CD8-positive, alpha-beta memory T cell (primary cell): ENCODE results near the gene KLHL3. TPM values are rescaled to one million over a fixed set of nuclear protein-coding genes. Genes with fewer than 3 reads are reported as not detected.

Experiments
- CTCF ChIA-PET: fragments of 350-600 bp; sonication (Branson Sonifier 250); formaldehyde crosslinking; loops from one replicate; lab custom pipeline; 2021; ENCODE audit warnings: antibody characterized with exemption; lab: Charles Lee
- POLR2A ChIA-PET: fragments of 350-600 bp; sonication (Branson Sonifier 250); formaldehyde crosslinking; loops from one replicate; lab custom pipeline; 2021; ENCODE audit warnings: antibody characterized with exemption; lab: Charles Lee
- DNase-seq, 5 donors: peaks; one replicate each; pipeline versions ENCODE4 v3.0.0 to v3.0.0-alpha.2; 2020 to 2022; ENCODE audit warnings: mixed read lengths in 1 of 5
- H3K27ac ChIP-seq: one replicate; pipeline ENCODE4 v1.7.0; 2013; ENCODE audit warnings: low read depth, mild to moderate bottlenecking, low read length, moderate library complexity
- H3K27me3 ChIP-seq: 2 replicates; pipeline ENCODE4 v1.7.0; 2013; ENCODE audit warnings: low read length, mild to moderate bottlenecking; ENCODE audit not compliant: insufficient read depth, poor library complexity, severe bottlenecking
- H3K36me3 ChIP-seq: 2 replicates; pipeline ENCODE4 v1.7.0; 2013; ENCODE audit warnings: mild to moderate bottlenecking, low read length, moderate library complexity; ENCODE audit not compliant: insufficient read depth
- H3K4me1 ChIP-seq: 2 replicates; pipeline ENCODE4 v1.7.0; 2013; ENCODE audit warnings: mild to moderate bottlenecking, low read length, moderate library complexity; ENCODE audit not compliant: insufficient read depth
- H3K4me3 ChIP-seq: 2 replicates; pipeline ENCODE4 v1.7.0; 2013; ENCODE audit warnings: mild to moderate bottlenecking, low read length
- H3K9me3 ChIP-seq: 2 replicates; pipeline ENCODE4 v1.7.0; 2013; ENCODE audit warnings: mild to moderate bottlenecking, low read length
- H3K27ac Mint-ChIP-seq, 8 donors: one replicate each; pipeline ENCODE4 v1.8.0; 2020 to 2021; ENCODE audit warnings: mixed read lengths in 8 of 8, mild to moderate bottlenecking in 6 of 8, inconsistent platforms in 3 of 8, moderate library complexity in 3 of 8
- H3K27me3 Mint-ChIP-seq, 2 donors: one replicate each; pipeline ENCODE4 v1.8.0; 2020 to 2021; ENCODE audit warnings: mixed read lengths in 2 of 2, mild to moderate bottlenecking in 1 of 2, moderate library complexity in 1 of 2
- H3K36me3 Mint-ChIP-seq, 3 donors: one replicate each; pipeline ENCODE4 v1.8.0; 2020 to 2021; ENCODE audit warnings: mixed read lengths in 3 of 3, inconsistent platforms in 1 of 3, mild to moderate bottlenecking in 1 of 3
- H3K4me1 Mint-ChIP-seq, 3 donors: one replicate each; pipeline ENCODE4 v1.8.0; 2020 to 2021; ENCODE audit warnings: mixed read lengths in 3 of 3, inconsistent platforms in 1 of 3, mild to moderate bottlenecking in 1 of 3
- H3K4me3 Mint-ChIP-seq, 7 donors: one replicate each; pipeline ENCODE4 v1.8.0; 2020 to 2021; ENCODE audit warnings: mixed read lengths in 7 of 7, mild to moderate bottlenecking in 6 of 7, moderate library complexity in 4 of 7, inconsistent platforms in 2 of 7
- H3K9me3 Mint-ChIP-seq, 5 donors: one replicate each; pipeline ENCODE4 v1.8.0; 2020 to 2022; ENCODE audit warnings: mixed read lengths in 5 of 5, mild to moderate bottlenecking in 3 of 5, moderate library complexity in 2 of 5, inconsistent platforms in 1 of 5
- polyA plus RNA-seq: library from polyadenylated mRNA; unstranded; fragments of 300-500 nt; fragmentation: Illumina TruSeq; gene quantifications from one replicate; pipeline ENCODE4 v1.2.3, GENCODE V29; 2021
- total RNA-seq, 2 experiments: library from RNA; stranded (reverse); gene quantifications; one replicate each; pipeline ENCODE4 v1.2.3, GENCODE V29; 2021

KLHL3 gene
- total and polyA plus RNA-seq, 3 experiments from 2014 or later: 2.7 to 3.4 (median 3.3) TPM

DNA sequence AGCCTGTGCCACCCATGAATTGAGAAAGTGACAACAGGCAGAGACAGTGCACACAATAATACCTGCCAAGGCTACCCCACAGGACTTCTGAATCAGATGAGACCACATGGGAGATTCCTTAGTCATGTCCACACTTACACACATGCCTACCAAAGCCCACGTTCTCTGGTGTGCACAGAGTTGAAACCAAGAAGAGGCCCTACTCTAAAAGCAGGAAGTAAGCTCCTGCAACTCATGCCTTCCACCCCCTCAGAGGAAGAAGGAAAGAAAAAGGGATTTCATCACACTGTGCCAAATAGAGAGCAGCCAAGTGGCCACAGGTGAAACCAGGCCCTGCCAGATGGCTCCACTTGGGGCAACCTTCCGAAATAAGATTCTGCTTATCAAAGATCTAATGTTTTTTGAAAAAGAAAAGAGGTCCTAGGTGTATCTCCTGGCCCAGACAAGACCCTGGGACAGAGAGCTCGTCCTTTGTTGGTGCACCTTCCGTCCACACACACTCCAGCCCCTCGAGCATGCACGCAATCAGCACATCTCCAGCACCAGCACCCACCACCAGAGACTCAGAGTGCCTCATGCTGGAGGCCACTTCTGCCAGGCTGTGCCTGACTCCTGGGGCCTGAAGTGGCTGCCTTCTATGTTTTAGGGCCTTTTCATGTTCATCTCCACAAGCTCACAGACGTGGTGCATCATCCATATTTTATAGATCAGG, 122.2 kb downstream of the KLHL3 start:
- H3K36me3 ChIP-seq: no peaks in the 10 kb centered on the region
- no peaks in the 10 kb centered on the region for H3K9me3 Mint-ChIP-seq
- ChIA-PET POLR2A (no interaction called here), CTCF (no interaction called here)
- no peaks in the 10 kb centered on the region for H3K4me1 ChIP-seq
- no peak overlapping the region for H3K27ac Mint-ChIP-seq
- DNase-seq: no peak
- no peak overlapping the region for H3K4me3 Mint-ChIP-seq
- H3K27me3 Mint-ChIP-seq: peaks cover 5 to 10% of the 10 kb centered on the region in 2 donors
- H3K4me3 ChIP-seq: no peak overlapping the region
- no peaks in the 10 kb centered on the region for H3K9me3 ChIP-seq
- peaks cover 0 to 2% (median 0%) of the 10 kb centered on the region in 3 donors for H3K36me3 Mint-ChIP-seq
- H3K27me3 ChIP-seq: no peaks in the 10 kb centered on the region
- H3K27ac ChIP-seq: no peak overlapping the region
- no peaks in the 10 kb centered on the region for H3K4me1 Mint-ChIP-seq

DNA sequence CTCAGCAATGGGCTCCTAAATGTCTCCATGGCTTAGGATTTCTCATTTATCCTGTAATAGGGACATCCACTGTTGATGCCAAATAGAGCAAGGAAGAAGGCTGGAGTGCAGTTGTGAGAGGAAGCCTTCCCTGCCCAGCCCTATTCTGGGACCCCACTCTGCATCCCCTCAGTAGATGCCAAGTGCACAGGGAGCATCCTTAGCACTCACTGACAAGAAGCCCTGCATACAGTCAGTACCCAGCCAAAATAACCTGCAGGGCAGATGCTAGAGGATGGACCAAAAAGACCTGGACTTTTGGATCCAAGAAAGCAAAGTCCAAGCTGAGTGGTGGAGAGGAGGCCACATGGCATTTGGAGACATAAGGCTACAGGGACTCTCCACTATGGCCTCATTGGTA, 123.3 kb downstream of the KLHL3 start:
- H3K27me3 Mint-ChIP-seq: peaks cover 5 to 14% of the 10 kb centered on the region in 2 donors
- H3K4me3 Mint-ChIP-seq: no peak overlapping the region
- ChIA-PET POLR2A (no interaction called here), CTCF (no interaction called here)
- Histone ChIP-seq H3K4me1 (no peaks in the 10 kb centered on the region), H3K36me3 (no peaks in the 10 kb centered on the region), H3K9me3 (no peaks in the 10 kb centered on the region), H3K4me3 (no peak overlapping the region), H3K27ac (no peak overlapping the region), H3K27me3 (no peaks in the 10 kb centered on the region)
- H3K36me3 Mint-ChIP-seq: peaks cover 0 to 1% (median 0%) of the 10 kb centered on the region in 3 donors
- H3K27ac Mint-ChIP-seq: no peak overlapping the region
- DNase-seq: no peak
- H3K9me3 Mint-ChIP-seq: no peaks in the 10 kb centered on the region
- H3K4me1 Mint-ChIP-seq: no peaks in the 10 kb centered on the region

DNA sequence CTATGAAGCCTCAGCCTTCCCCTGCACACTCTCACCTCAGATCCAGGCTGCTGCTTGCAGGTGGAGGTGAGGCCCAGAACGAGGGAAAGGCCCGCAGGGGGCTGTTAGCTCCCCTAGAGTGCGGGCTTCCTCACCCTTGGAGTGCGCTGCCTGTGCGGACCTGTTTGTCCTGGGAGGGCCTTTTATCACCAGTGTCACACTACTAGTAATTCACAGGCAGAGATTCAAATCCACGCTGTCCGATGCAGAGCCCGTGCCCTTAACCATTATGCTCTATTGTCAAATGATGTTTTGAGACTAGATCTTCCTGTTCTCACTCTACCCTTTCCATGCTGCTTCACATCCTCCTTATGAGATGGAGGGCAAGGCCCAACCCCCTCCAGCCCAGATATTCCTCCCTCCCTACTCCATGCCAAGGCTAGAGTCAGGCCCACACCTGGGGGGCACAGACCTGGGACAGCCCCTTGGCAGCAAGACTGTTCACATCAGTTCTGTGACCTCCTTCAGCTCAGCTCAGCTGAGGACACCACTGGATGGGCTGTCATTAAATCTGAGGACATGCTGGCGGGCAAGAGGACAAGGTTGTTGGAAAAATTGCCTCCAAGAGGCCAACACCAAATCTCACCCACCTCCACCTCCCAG, 124.0 kb downstream of the KLHL3 start:
- Histone ChIP-seq H3K27ac (no peak overlapping the region), H3K27me3 (no peaks in the 10 kb centered on the region), H3K36me3 (no peaks in the 10 kb centered on the region), H3K9me3 (no peaks in the 10 kb centered on the region), H3K4me3 (no peak overlapping the region), H3K4me1 (no peaks in the 10 kb centered on the region)
- Mint-ChIP-seq H3K4me1 (no peaks in the 10 kb centered on the region), H3K36me3 (no peaks in the 10 kb centered on the region), H3K27ac (no peak overlapping the region), H3K4me3 (no peak overlapping the region), H3K9me3 (no peaks in the 10 kb centered on the region), H3K27me3 (peaks cover 5 to 18% of the 10 kb centered on the region in 2 donors)
- ChIA-PET CTCF (no interaction called here), POLR2A (no interaction called here)
- no peak for DNase-seq

DNA sequence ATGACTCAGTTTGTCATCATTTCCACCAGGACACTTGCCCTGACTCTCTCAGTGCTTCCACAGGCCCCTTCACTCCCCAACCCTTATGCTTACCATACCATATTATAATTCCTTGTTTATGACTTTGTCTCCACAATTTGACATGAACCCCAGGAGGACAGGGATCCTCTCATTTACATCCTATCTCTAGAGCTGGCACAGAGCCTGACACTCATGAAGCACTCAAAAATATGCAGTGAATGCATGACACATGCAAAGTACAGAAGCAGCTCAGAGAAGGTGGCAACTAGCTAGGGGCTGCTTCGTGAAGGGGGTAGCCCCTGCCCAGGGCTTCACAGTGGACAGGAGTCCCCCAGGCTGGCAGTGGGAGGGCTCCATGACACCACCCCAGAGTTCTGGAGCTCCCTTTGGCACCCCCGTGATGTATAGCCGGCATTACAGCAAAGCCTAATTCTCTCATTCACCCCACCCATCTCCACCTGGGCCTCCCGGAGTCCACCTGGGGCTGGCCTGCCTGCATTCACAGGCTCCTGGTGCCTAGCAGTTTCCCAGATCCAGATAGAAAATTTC, 124.8 kb downstream of the KLHL3 start:
- Mint-ChIP-seq H3K27me3 (peaks cover 10 to 19% of the 10 kb centered on the region in 2 donors), H3K9me3 (no peaks in the 10 kb centered on the region), H3K27ac (no peak overlapping the region)

DNA sequence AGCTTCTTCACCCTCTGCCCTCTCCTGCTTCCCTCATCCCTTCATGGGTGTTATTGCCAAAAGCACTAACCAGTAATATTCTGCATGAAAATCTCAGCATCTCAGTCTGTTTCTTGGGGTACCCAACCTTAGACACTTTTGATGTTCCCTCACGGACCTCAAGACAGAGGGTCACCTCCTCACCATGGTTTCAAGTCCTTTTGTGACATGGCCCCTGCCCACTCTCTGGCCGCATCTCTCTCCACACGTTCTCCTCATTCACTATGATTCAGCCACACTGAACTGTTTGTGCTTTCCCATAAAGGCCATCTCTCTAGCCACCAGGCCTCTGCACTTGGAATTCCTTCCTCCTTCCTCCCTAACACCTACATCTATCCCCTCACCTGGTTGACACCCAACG, 125.3 kb downstream of the KLHL3 start:
- no peaks in the 10 kb centered on the region for H3K27me3 ChIP-seq
- peaks cover 12 to 21% of the 10 kb centered on the region in 2 donors for H3K27me3 Mint-ChIP-seq
- no peak for DNase-seq
- H3K4me1 Mint-ChIP-seq: no peaks in the 10 kb centered on the region
- no peak overlapping the region for H3K27ac ChIP-seq
- H3K36me3 Mint-ChIP-seq: no peaks in the 10 kb centered on the region
- H3K36me3 ChIP-seq: no peaks in the 10 kb centered on the region
- H3K4me3 Mint-ChIP-seq: no peak overlapping the region
- no peak overlapping the region for H3K27ac Mint-ChIP-seq
- no peaks in the 10 kb centered on the region for H3K9me3 Mint-ChIP-seq
- ChIA-PET POLR2A (no interaction called here), CTCF (no interaction called here)
- H3K9me3 ChIP-seq: no peaks in the 10 kb centered on the region
- no peaks in the 10 kb centered on the region for H3K4me1 ChIP-seq
- no peak overlapping the region for H3K4me3 ChIP-seq

More for the DNA sequence above, 124.8 kb downstream of the KLHL3 start:
- no peaks in the 10 kb centered on the region for H3K27me3 ChIP-seq
- H3K4me1 Mint-ChIP-seq: no peaks in the 10 kb centered on the region
- H3K9me3 ChIP-seq: no peaks in the 10 kb centered on the region
- no peak overlapping the region for H3K27ac ChIP-seq
- H3K36me3 ChIP-seq: no peaks in the 10 kb centered on the region
- CTCF ChIA-PET: no interaction called here
- H3K36me3 Mint-ChIP-seq: no peaks in the 10 kb centered on the region
- no peak overlapping the region for H3K4me3 ChIP-seq
- no peak for DNase-seq
- no peak overlapping the region for H3K4me3 Mint-ChIP-seq
- H3K4me1 ChIP-seq: no peaks in the 10 kb centered on the region
- POLR2A ChIA-PET: no interaction called here

DNA sequence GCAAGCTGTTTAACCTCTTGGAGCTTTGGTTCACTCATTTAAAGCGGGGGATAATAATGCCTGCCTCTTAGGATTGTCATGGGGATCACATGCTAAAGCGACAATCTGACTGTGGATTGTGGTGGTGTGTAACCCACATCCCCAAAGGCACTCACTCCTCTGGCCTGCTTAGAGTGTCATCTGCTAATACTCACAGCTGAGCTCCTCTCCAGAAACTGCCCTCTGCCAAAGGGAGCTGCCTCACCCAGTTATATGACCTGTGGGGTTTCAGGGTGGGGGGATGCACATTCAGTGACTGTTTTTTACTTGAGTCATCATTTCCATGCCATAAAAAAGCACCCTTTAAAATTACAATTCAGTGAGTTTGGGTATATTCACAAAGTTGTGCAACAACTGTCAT, 126.8 kb downstream of the KLHL3 start:
- Mint-ChIP-seq H3K9me3 (no peaks in the 10 kb centered on the region), H3K27me3 (peaks cover 17 to 21% of the 10 kb centered on the region in 2 donors), H3K4me1 (no peaks in the 10 kb centered on the region), H3K27ac (no peak overlapping the region), H3K36me3 (no peaks in the 10 kb centered on the region), H3K4me3 (no peak overlapping the region)
- Histone ChIP-seq H3K27ac (no peak overlapping the region), H3K9me3 (no peaks in the 10 kb centered on the region), H3K27me3 (no peaks in the 10 kb centered on the region), H3K36me3 (no peaks in the 10 kb centered on the region), H3K4me1 (no peaks in the 10 kb centered on the region), H3K4me3 (no peak overlapping the region)
- ChIA-PET POLR2A (no interaction called here), CTCF (no interaction called here)
- DNase-seq: no peak

DNA sequence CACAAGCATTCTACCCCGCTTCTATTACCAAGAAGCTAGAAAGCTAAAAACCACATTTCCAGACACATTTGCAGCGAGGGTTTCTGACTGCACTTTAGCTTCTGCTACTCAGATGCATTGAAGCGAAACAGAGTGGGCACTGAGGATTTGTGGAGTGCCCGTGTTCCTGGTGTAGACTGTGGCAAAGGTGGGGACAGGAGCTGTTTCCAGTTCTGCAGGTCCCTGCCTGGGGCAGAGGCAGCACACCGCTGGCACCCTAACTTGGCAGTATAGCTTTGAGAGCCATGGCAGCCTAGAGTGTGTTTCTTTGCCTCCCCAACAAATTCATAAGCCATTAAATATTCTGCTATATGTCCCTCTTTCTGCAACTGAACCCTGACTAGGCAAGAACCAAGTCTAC, 128.1 kb downstream of the KLHL3 start:
- Histone ChIP-seq H3K36me3 (no peaks in the 10 kb centered on the region), H3K9me3 (no peaks in the 10 kb centered on the region), H3K27ac (no peak overlapping the region), H3K4me1 (no peaks in the 10 kb centered on the region), H3K4me3 (no peak overlapping the region), H3K27me3 (no peaks in the 10 kb centered on the region)
- Mint-ChIP-seq H3K27me3 (peaks cover 19 to 26% of the 10 kb centered on the region in 2 donors), H3K9me3 (no peaks in the 10 kb centered on the region), H3K36me3 (no peaks in the 10 kb centered on the region), H3K27ac (no peak overlapping the region), H3K4me3 (no peak overlapping the region), H3K4me1 (no peaks in the 10 kb centered on the region)
- no peak for DNase-seq
- CTCF ChIA-PET: interaction anchor here (1.3 kb wide), 1 partner anchor 10 kb away, joined by 3 read pairs; no protein-coding TSS in a partner anchor
- POLR2A ChIA-PET: no interaction called here

DNA sequence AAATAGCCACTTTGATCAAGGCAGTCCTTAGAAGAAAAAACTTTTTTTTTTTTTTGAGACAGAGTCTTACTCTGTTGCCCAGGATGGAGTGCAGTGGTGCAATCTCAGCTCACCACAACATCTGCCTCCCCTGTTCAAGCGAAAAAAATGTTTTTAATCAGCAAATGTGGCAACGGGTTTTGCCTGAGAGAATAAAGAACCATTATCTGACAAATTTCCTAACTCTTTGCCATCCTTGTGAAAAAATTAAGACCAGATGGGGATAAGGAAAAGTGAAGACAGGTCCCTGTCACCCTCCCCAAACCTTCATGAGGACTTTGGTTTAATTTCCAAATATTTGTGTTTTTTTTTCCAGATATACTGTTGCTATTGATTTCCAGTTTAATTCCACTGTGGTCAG, 129.5 kb downstream of the KLHL3 start:
- no peak overlapping the region for H3K27ac ChIP-seq
- ChIA-PET CTCF (interaction anchor here (1.3 kb wide), 1 partner anchor 9 kb away, joined by 3 read pairs; no protein-coding TSS in a partner anchor), POLR2A (no interaction called here)
- Mint-ChIP-seq H3K4me1 (no peaks in the 10 kb centered on the region), H3K36me3 (no peaks in the 10 kb centered on the region), H3K27me3 (peaks cover 19 to 26% of the 10 kb centered on the region in 2 donors), H3K9me3 (no peaks in the 10 kb centered on the region), H3K4me3 (no peak overlapping the region), H3K27ac (no peak overlapping the region)
- DNase-seq: no peak
- no peaks in the 10 kb centered on the region for H3K36me3 ChIP-seq
- H3K4me3 ChIP-seq: no peak overlapping the region
- H3K27me3 ChIP-seq: no peaks in the 10 kb centered on the region
- H3K4me1 ChIP-seq: no peaks in the 10 kb centered on the region
- no peaks in the 10 kb centered on the region for H3K9me3 ChIP-seq
